GM12801 (cell line): ENCODE measurements around the gene CAV3.

Experiments
- CTCF ChIP-seq: IDR thresholded peaks from one replicate; pipeline ENCODE4 v1.5.1; 2011; ENCODE audit warnings: control low read depth; ENCODE audit not compliant: insufficient read length; ENCODE audit errors: extremely low read depth

Gene CAV3

DNA sequence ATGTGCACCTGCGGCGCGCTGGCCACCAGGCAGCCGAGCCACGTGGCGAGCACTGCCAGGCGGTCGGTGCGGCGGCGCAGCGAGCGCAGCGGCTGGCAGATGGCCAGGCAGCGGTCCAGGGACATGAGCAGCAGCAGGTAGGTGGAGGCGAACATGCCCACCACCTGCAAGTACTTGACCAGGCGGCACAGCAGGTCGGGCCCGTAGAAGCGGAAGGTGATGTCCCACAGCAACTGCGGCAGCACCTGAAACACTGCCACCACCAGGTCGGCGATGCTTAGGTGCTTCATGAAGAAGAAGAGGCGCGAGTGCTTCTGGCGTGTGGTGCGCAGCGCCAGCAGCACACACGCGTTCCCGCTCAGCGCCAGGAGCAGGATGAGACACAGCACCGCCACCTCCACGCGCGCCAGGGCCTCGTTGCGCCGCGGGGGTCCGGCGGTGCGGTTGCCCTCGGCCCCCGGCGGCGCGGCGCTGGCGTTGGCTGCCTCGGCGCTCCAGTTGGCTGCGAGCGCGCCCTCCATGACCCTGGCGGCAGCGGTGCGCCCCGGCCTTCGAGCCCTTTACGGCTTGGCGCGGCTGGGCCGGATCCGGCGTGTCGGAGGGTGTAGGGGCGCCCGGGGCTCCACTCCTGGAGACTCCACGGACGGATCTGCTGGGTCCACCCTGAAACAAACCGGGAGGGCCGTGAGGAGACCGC is 34.2 kb downstream of the CAV3 start:
- TF ChIP-seq CTCF = no peak

GRCh38 chr3:8768364-8769087 is 34.9 kb downstream of the CAV3 start:
- no peak for TF ChIP-seq CTCF

DNA sequence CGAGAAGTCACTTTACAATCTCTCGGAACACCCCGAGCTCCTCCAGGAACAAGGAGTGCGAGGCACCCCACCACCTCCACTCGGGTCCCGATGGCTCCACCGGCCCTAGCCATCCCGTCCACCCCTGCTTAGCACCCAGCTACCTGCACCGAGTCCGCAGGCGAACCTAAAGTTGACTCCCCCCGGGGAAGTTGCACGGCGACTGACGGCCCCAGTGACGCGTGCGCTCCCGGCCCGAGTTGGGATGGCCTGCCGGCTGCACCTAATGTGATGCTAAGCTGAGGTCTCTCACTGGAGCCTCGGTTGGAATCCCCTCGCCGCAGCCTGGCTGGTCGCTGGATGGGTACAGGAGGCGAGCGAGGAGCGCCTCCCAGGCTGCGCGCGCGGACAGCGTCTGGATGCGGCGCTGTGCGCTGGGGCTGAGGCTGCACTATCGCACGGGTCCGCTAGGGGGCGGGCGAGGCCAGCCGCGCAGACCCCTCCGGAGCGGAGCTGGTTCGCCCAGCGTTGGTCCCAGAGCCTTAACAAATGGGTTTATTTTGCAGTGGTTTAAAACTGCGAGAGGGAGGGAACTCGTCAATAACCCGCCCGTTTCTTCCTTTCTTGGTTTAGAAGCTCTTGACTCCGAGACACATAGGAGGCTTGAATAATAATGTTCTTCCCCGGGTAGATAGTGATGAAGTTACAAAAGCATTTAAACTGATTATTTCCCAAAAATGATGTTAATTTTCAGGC is 35.7 kb downstream of the CAV3 start, which contains the start of gene OXTR:
OXTR (minus strand) TSS at position 526 of the 735 bp plus-strand sequence. CDS start 1,426 bp downstream, outside the sequence.
- peak; percentile 79 for TF ChIP-seq CTCF

DNA sequence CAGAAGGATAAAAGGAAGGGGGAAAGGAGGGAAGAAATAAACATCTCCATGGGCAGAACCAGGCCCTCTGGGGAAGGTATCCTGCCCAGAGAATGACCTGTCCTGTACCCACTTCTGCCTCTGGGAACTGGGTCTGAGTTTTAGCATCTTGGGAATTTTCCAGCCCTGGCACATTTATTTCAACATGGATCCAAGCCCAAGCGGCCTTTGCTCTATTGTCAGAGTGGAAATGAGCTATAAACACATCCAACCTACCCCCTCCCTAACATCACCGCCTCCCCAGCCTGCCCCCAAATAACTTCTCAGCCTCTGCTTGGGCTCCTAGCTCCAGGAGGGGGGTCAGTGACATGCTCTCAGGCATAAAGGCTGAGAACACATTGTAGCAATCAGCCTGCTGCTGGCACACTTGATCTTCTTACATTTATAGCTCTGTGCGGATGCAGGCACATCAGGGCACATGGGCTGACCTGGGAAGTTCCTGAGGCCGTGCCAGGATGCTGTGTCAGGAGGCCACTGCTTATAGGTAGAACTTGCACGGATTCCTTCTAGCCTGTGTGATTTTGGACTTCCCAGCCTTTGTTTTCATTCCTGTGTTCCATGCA is 40.4 kb downstream of the CAV3 start:
- TF ChIP-seq CTCF = no peak

- no peak for TF ChIP-seq CTCF
Measured at GRCh38 chr3:8775181-8775580, 41.6 kb downstream of the CAV3 start.

GRCh38 chr3:8775602-8776001 is 42.0 kb downstream of the CAV3 start:
- no peak for TF ChIP-seq CTCF

DNA sequence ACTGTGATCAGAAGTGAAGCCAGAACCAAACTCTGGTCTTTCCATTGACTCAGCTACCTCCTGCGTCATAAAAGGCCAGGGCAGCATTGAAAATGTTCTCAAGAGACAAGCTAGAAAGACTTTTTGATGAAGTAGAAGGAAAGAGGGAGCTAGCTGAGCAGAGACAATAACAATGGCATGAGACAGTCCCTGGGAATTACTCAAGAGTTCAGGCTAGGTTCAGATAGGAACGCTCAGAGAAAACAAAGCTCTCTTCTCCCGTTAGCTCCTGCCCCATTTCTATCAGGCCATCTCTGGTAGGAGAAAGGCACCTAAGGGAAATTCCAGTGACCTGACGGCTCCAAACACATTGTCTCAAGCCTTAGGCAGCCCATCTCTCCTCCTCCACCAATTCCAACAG is 42.8 kb downstream of the CAV3 start:
- TF ChIP-seq CTCF = no peak
